Measurements from ENCODE around the gene TMEM81.

The TMEM81 gene

GRCh38 chr1:205068457-205069040 is 15.7 kb downstream of the TMEM81 start:
- H3K4me2 ChIP-seq (ENCODE audit: low read length), result no peak overlapping the region
- no peaks in the 10 kb centered on the region for H3K79me2 ChIP-seq (ENCODE audit: low read length)
- TF ChIP-seq EZH2phosphoT487 (IDR thresholded peaks at IDR 0.05; ENCODE audit: low read depth), result no peak
- no peak for TF ChIP-seq CTCF (IDR thresholded peaks at IDR 0.05; ENCODE audit: low read depth, low read length)
- H2AFZ ChIP-seq (ENCODE audit: low read depth, low read length), result no peak overlapping the region
- H3K9ac ChIP-seq (ENCODE audit: low read length), result no peak overlapping the region
- 0 out of 2 replicates have a peak, but pooled peaks cover 2% of the 10 kb centered on the region for H3K4me1 ChIP-seq (ENCODE audit: low read length)
- H3K36me3 ChIP-seq (replicated peaks; ENCODE audit: low read depth, low read length), result no peaks in the 10 kb centered on the region
- no peaks in the 10 kb centered on the region for H4K20me1 ChIP-seq (ENCODE audit: insufficient read depth, low read length)
- no peak overlapping the region for H3K27ac ChIP-seq (ENCODE audit: low read length)
- no peak overlapping the region for H3K4me3 ChIP-seq (ENCODE audit: low read length)
- no peaks in the 10 kb centered on the region for H3K9me3 ChIP-seq (ENCODE audit: insufficient read depth, low read length)
- H3K27me3 ChIP-seq (ENCODE audit: low read depth, low read length), result 0 out of 2 replicates have a peak, but pooled peaks cover 3% of the 10 kb centered on the region

GRCh38 chr1:205068001-205068400 is 16.3 kb downstream of the TMEM81 start:
- Histone ChIP-seq H3K4me1 (ENCODE audit: low read length) (0 out of 2 replicates have a peak, but pooled peaks cover 3% of the 10 kb centered on the region), H3K9me3 (ENCODE audit: insufficient read depth, low read length) (no peaks in the 10 kb centered on the region), H4K20me1 (ENCODE audit: insufficient read depth, low read length) (no peaks in the 10 kb centered on the region), H3K79me2 (ENCODE audit: low read length) (no peaks in the 10 kb centered on the region), H3K27me3 (ENCODE audit: low read depth, low read length) (0 out of 2 replicates have a peak, but pooled peaks cover 3% of the 10 kb centered on the region), H3K9ac (ENCODE audit: low read length) (no peak overlapping the region), H3K4me2 (ENCODE audit: low read length) (no peak overlapping the region), H3K27ac (ENCODE audit: low read length) (no peak overlapping the region), H2AFZ (ENCODE audit: low read depth, low read length) (no peak overlapping the region), H3K4me3 (ENCODE audit: low read length) (no peak overlapping the region), H3K36me3 (replicated peaks; ENCODE audit: low read depth, low read length) (no peaks in the 10 kb centered on the region)
- no peak for TF ChIP-seq EZH2phosphoT487 (IDR thresholded peaks at IDR 0.05; ENCODE audit: low read depth)
- no peak for TF ChIP-seq CTCF (IDR thresholded peaks at IDR 0.05; ENCODE audit: low read depth, low read length)

DNA sequence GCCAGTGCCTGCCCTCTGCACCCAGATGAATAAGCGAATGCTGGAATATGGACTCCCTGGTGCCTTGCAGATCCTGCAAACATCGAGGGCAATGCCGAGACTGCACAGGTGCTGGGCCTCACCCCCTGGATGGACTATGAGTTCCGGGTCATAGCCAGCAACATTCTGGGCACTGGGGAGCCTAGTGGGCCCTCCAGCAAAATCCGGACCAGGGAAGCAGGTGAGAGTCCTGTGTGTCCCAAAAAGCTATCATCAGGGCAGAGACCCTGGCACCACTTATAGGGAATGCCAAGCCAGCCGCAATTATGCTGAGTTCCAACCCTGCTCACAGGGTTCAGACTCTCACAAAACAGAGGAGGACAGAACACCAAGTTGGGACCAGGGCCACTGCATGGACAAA is 17.2 kb downstream of the TMEM81 start:
- Histone ChIP-seq H3K27me3 (ENCODE audit: low read depth, low read length) (0 out of 2 replicates have a peak, but pooled peaks cover 3% of the 10 kb centered on the region), H3K4me1 (ENCODE audit: low read length) (peaks cover 4% of the 10 kb centered on the region), H3K9me3 (ENCODE audit: insufficient read depth, low read length) (no peaks in the 10 kb centered on the region), H2AFZ (ENCODE audit: low read depth, low read length) (no peak overlapping the region), H3K79me2 (ENCODE audit: low read length) (no peaks in the 10 kb centered on the region), H3K27ac (ENCODE audit: low read length) (no peak overlapping the region), H3K36me3 (replicated peaks; ENCODE audit: low read depth, low read length) (no peaks in the 10 kb centered on the region), H3K9ac (ENCODE audit: low read length) (no peak overlapping the region), H3K4me3 (ENCODE audit: low read length) (no peak overlapping the region), H4K20me1 (ENCODE audit: insufficient read depth, low read length) (no peaks in the 10 kb centered on the region), H3K4me2 (ENCODE audit: low read length) (no peak overlapping the region)
- TF ChIP-seq EZH2phosphoT487 (IDR thresholded peaks at IDR 0.05; ENCODE audit: low read depth), result no peak
- no peak for TF ChIP-seq CTCF (IDR thresholded peaks at IDR 0.05; ENCODE audit: low read depth, low read length)

DNA sequence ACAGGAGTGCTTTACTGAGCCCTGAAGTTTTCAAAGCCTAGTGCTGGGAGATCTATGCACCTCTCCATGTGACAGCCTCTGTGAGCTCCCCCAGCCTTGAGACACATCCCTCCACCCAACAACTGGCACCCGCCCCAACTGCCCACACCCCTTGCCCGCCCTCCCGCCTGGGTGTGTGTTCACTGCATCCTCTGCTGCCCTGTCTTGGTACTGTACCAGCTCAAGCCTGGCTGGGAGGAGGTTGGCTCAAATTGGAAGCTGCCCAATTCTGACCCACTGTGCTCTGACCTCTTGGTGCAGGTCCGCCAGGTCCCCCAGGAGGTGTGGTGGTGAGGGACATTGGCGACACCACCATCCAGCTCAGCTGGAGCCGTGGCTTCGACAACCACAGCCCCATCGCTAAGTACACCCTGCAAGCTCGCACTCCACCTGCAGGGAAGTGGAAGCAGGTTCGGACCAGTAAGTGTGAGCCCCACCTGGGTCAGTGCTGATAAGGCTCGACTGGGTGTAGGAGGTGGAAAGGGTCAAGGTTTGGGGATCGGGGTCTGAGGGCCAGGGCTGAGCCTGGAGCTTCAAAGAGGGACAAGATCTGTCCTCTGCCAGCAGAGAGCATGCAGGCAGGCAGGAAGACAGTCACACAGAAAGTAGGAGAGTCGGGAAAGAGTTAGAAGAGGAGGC is 18.0 kb downstream of the TMEM81 start:
- H3K27me3 ChIP-seq (ENCODE audit: low read depth, low read length), result 0 out of 2 replicates have a peak, but pooled peaks cover 3% of the 10 kb centered on the region
- H3K36me3 ChIP-seq (replicated peaks; ENCODE audit: low read depth, low read length), result no peaks in the 10 kb centered on the region
- TF ChIP-seq CTCF (IDR thresholded peaks at IDR 0.05; ENCODE audit: low read depth, low read length) (no peak), EZH2phosphoT487 (IDR thresholded peaks at IDR 0.05; ENCODE audit: low read depth) (no peak)
- H3K9ac ChIP-seq (ENCODE audit: low read length), result no peak overlapping the region
- H3K4me1 ChIP-seq (ENCODE audit: low read length), result peaks cover 11% of the 10 kb centered on the region
- no peaks in the 10 kb centered on the region for H3K9me3 ChIP-seq (ENCODE audit: insufficient read depth, low read length)
- no peak overlapping the region for H3K27ac ChIP-seq (ENCODE audit: low read length)
- H3K4me3 ChIP-seq (ENCODE audit: low read length), result no peak overlapping the region
- no peak overlapping the region for H3K4me2 ChIP-seq (ENCODE audit: low read length)
- no peaks in the 10 kb centered on the region for H4K20me1 ChIP-seq (ENCODE audit: insufficient read depth, low read length)
- H3K79me2 ChIP-seq (ENCODE audit: low read length), result no peaks in the 10 kb centered on the region
- H2AFZ ChIP-seq (ENCODE audit: low read depth, low read length), result no peak overlapping the region

All from OCI-LY3 (cell line).